CD4-positive, alpha-beta T cell (primary cell): ENCODE measurements around the gene SYCP2. TPM values are rescaled to one million over a fixed set of nuclear protein-coding genes. Genes with fewer than 3 reads are reported as not detected.

Source experiments
- ATAC-seq: fragments of 200-7000 bp; cut with Tn5 transposase; one replicate; pipeline ENCODE4 v1.10.0; 2022; ENCODE audit warnings: mild to moderate bottlenecking; ENCODE audit not compliant: poor library complexity
- CTCF ChIA-PET: fragments of 350-600 bp; sonication (Branson Sonifier 250); formaldehyde crosslinking; loops from one replicate; lab custom pipeline; 2021; ENCODE audit warnings: antibody characterized with exemption, inconsistent platforms; lab: Charles Lee
- POLR2A ChIA-PET: fragments of 350-600 bp; sonication (Branson Sonifier 250); formaldehyde crosslinking; loops from one replicate; lab custom pipeline; 2021; ENCODE audit warnings: antibody characterized with exemption, inconsistent platforms; lab: Charles Lee
- DNase-seq, 14 experiments: peaks; one replicate each; pipeline ENCODE4 v3.0.0-alpha.2; 2013 to 2020; ENCODE audit warnings: mixed read lengths in 2 of 14
- H3K27ac ChIP-seq, 2 donors: one replicate each; pipeline versions ENCODE4 v1.5.1 to v1.7.0; 2013; ENCODE audit warnings: low read length in 2 of 2, low read depth in 1 of 2, mild to moderate bottlenecking in 1 of 2
- H3K27me3 ChIP-seq, 2 experiments: 1 replicate in 1 of 2; 2 replicates in 1 of 2; pipeline versions ENCODE4 v1.6.1 to v1.7.0; 2013; ENCODE audit warnings: low read length in 2 of 2, control low read depth in 1 of 2, mild to moderate bottlenecking in 1 of 2, moderate library complexity in 1 of 2; ENCODE audit not compliant: insufficient read depth in 2 of 2, control insufficient read depth in 1 of 2
- H3K36me3 ChIP-seq: one replicate; pipeline ENCODE4 v1.6.1; 2013; ENCODE audit warnings: low read length, control low read depth; ENCODE audit not compliant: insufficient read depth
- H3K4me1 ChIP-seq: one replicate; pipeline ENCODE4 v1.6.1; 2013; ENCODE audit warnings: low read length, control low read depth; ENCODE audit not compliant: insufficient read depth
- H3K4me3 ChIP-seq: one replicate; pipeline ENCODE4 v1.5.1; 2013; ENCODE audit warnings: mild to moderate bottlenecking, low read length, moderate library complexity
- H3K9me3 ChIP-seq, 2 experiments: 1 replicate in 1 of 2; 2 replicates in 1 of 2; pipeline versions ENCODE4 v1.6.1 to v1.7.0; 2013; ENCODE audit warnings: low read length in 2 of 2, mild to moderate bottlenecking in 2 of 2, control low read depth in 1 of 2, moderate library complexity in 1 of 2; ENCODE audit not compliant: control insufficient read depth in 1 of 2, insufficient read depth in 1 of 2
- H3K27ac Mint-ChIP-seq: one replicate; pipeline ENCODE4 v1.8.0; 2020; ENCODE audit warnings: mixed read lengths
- H3K27me3 Mint-ChIP-seq: one replicate; pipeline ENCODE4 v1.8.0; 2021; ENCODE audit warnings: mixed read lengths
- H3K36me3 Mint-ChIP-seq: one replicate; pipeline ENCODE4 v1.8.0; 2021; ENCODE audit warnings: low read depth, mixed read lengths
- H3K4me1 Mint-ChIP-seq: one replicate; pipeline ENCODE4 v1.8.0; 2021; ENCODE audit warnings: low read depth, mixed read lengths
- H3K4me3 Mint-ChIP-seq: one replicate; pipeline ENCODE4 v1.8.0; 2020; ENCODE audit warnings: mild to moderate bottlenecking, mixed read lengths
- H3K9me3 Mint-ChIP-seq: one replicate; pipeline ENCODE4 v1.8.0; 2020; ENCODE audit warnings: mixed read lengths
- CTCF ChIP-seq: fragments of 200-600 bp; IDR thresholded peaks from one replicate; pipeline ENCODE4 v1.8.0; 2022; ENCODE audit warnings: antibody characterized with exemption, mild to moderate bottlenecking
- intact Hi-C, 2 experiments: fragments of 100-400 bp; cut with DNase I in 1 of 2; cut with micrococcal nuclease in 1 of 2; formaldehyde crosslinking; loops; one replicate each; pipeline versions ENCODE4 v1.15.1 to v1.9.0; 2023 to 2025; cut with DNase I, micrococcal nuclease
- total RNA-seq, 174 experiments: library from RNA in 2 of 174; stranded (reverse) in 2 of 174; gene quantifications; one replicate each; pipeline ENCODE4 v1.2.3 and lab custom pipeline; 2021 to 2026

The SYCP2 gene
- total RNA-seq, 2 experiments from 2014 or later: 4.4 to 4.6 TPM

GRCh38 chr20:59931511-59932312 lies 1.7 kb downstream of the SYCP2 start:
- Histone ChIP-seq H3K27ac (no peak overlapping the region), H3K27me3 (no peaks in the 10 kb centered on the region), H3K4me1 (peaks cover 15% of the 10 kb centered on the region), H3K36me3 (no peaks in the 10 kb centered on the region), H3K9me3 (no peaks in the 10 kb centered on the region), H3K4me3 (no peak overlapping the region)
- Mint-ChIP-seq H3K27me3 (no peaks in the 10 kb centered on the region), H3K27ac (peak overlapping the region; percentile 33), H3K36me3 (no peaks in the 10 kb centered on the region), H3K9me3 (no peaks in the 10 kb centered on the region), H3K4me3 (peak overlapping the region; percentile 80), H3K4me1 (peaks cover 22% of the 10 kb centered on the region)
- no peak for TF ChIP-seq CTCF
- intact Hi-C loops: no loop called here
- ChIA-PET POLR2A (interaction anchor here (0.7 to 2.0 kb wide), 2 partner anchors 9 kb away, joined by 3 to 5 read pairs; partner anchors contain the start of genes FAM217B and PPP1R3D), CTCF (no interaction called here)
- ATAC-seq (no peak), DNase-seq (no peak)

GRCh38 chr20:59925899-59926298 lies 7.5 kb downstream of the SYCP2 start:
- Histone ChIP-seq H3K27me3 (no peaks in the 10 kb centered on the region), H3K4me1 (no peaks in the 10 kb centered on the region), H3K36me3 (no peaks in the 10 kb centered on the region), H3K27ac (no peak overlapping the region), H3K4me3 (no peak overlapping the region), H3K9me3 (no peaks in the 10 kb centered on the region)
- Mint-ChIP-seq H3K9me3 (no peaks in the 10 kb centered on the region), H3K36me3 (no peaks in the 10 kb centered on the region), H3K4me1 (no peaks in the 10 kb centered on the region), H3K27me3 (no peaks in the 10 kb centered on the region), H3K27ac (no peak overlapping the region), H3K4me3 (no peak overlapping the region)
- no peak for TF ChIP-seq CTCF
- ChIA-PET POLR2A (no interaction called here), CTCF (no interaction called here)
- intact Hi-C loops: no loop called here
- ATAC-seq (no peak), DNase-seq (no peak)

GRCh38 chr20:59925359-59925758 lies 8.1 kb downstream of the SYCP2 start:
- no peaks in the 10 kb centered on the region for H3K36me3 Mint-ChIP-seq
- ChIA-PET POLR2A (no interaction called here), CTCF (no interaction called here)
- H3K27me3 ChIP-seq: no peaks in the 10 kb centered on the region
- DNase-seq (no peak), ATAC-seq (no peak)
- H3K27ac Mint-ChIP-seq: no peak overlapping the region
- no peaks in the 10 kb centered on the region for H3K9me3 Mint-ChIP-seq
- no peaks in the 10 kb centered on the region for H3K4me1 Mint-ChIP-seq
- H3K4me3 ChIP-seq: no peak overlapping the region
- no peak overlapping the region for H3K4me3 Mint-ChIP-seq
- H3K9me3 ChIP-seq: no peaks in the 10 kb centered on the region
- H3K27ac ChIP-seq: no peak overlapping the region
- intact Hi-C loops: no loop called here
- no peaks in the 10 kb centered on the region for H3K36me3 ChIP-seq
- no peaks in the 10 kb centered on the region for H3K27me3 Mint-ChIP-seq
- no peak for TF ChIP-seq CTCF
- no peaks in the 10 kb centered on the region for H3K4me1 ChIP-seq
